B cell (primary cell): ENCODE results near the gene HTR6.

Experiments used
- CTCF ChIP-seq: fragments of 200-600 bp; IDR thresholded peaks from one replicate; pipeline ENCODE4 v1.8.0; 2022; ENCODE audit warnings: antibody characterized with exemption, mild to moderate bottlenecking
- EZH2 ChIP-seq: IDR thresholded peaks from 2 replicates; pipeline ENCODE4 v1.6.1; 2012; ENCODE audit warnings: borderline replicate concordance, low read depth, mild to moderate bottlenecking, moderate library complexity, low read length; ENCODE audit not compliant: insufficient read depth, poor library complexity, severe bottlenecking

GRCh38 chr1:19656780-19657466, 7.8 kb upstream of the HTR6 start:
- TF ChIP-seq CTCF (no peak), EZH2 (no peak)
